BE2C (cell line): ENCODE measurements around the gene SMAD3.

Source experiments
- DNase-seq: peaks from one replicate; pipeline ENCODE4 v3.0.0-alpha.2; 2020
- H3K27me3 ChIP-seq: fragments of 250-450 bp; sonication (Bioruptor Pico); 2 replicates; pipeline ENCODE4 v1.5.1; 2020; ENCODE audit warnings: mild to moderate bottlenecking
- H3K36me3 ChIP-seq: fragments of 250-450 bp; sonication (Bioruptor Pico); 2 replicates; pipeline ENCODE4 v1.5.1; 2020; ENCODE audit warnings: mild to moderate bottlenecking
- H3K4me1 ChIP-seq: fragments of 250-450 bp; sonication (Bioruptor Pico); 2 replicates; pipeline ENCODE4 v1.5.1; 2020
- H3K4me3 ChIP-seq: 2 replicates; pipeline ENCODE4 v1.5.1; 2011; ENCODE audit warnings: low read depth, low read length
- H3K9me3 ChIP-seq: fragments of 250-450 bp; sonication (Bioruptor Pico); 2 replicates; pipeline ENCODE4 v1.5.1; 2020
- CTCF ChIP-seq: IDR thresholded peaks from 2 replicates; pipeline ENCODE4 v1.5.1; 2012; ENCODE audit warnings: mild to moderate bottlenecking, low read depth, low read length

SMAD3 gene

GRCh38 chr15:67082007-67082536 is 16.7 kb downstream of the SMAD3 start:
- Histone ChIP-seq H3K27me3 (no peaks in the 10 kb centered on the region), H3K4me3 (no peak overlapping the region), H3K4me1 (peaks cover under 1% of the 10 kb centered on the region), H3K36me3 (no peaks in the 10 kb centered on the region), H3K9me3 (no peaks in the 10 kb centered on the region)
- no peak for DNase-seq
- TF ChIP-seq CTCF = no peak

- Histone ChIP-seq H3K27me3 (no peaks in the 10 kb centered on the region), H3K4me1 (peaks cover 10% of the 10 kb centered on the region), H3K9me3 (no peaks in the 10 kb centered on the region), H3K36me3 (no peaks in the 10 kb centered on the region), H3K4me3 (no peak overlapping the region)
- no peak for TF ChIP-seq CTCF
- no peak for DNase-seq
Measured at GRCh38 chr15:67083135-67083762, 17.8 kb downstream of the SMAD3 start.

- Histone ChIP-seq H3K9me3 (no peaks in the 10 kb centered on the region), H3K27me3 (no peaks in the 10 kb centered on the region), H3K36me3 (no peaks in the 10 kb centered on the region), H3K4me3 (no peak overlapping the region), H3K4me1 (peaks cover 11% of the 10 kb centered on the region)
- no peak for TF ChIP-seq CTCF
- no peak for DNase-seq
Measured at GRCh38 chr15:67084561-67084960, 19.2 kb downstream of the SMAD3 start.

- H3K4me3 ChIP-seq = no peak overlapping the region
- TF ChIP-seq CTCF = no peak
- no peaks in the 10 kb centered on the region for H3K36me3 ChIP-seq
- no peaks in the 10 kb centered on the region for H3K9me3 ChIP-seq
- H3K4me1 ChIP-seq = peaks cover 14% of the 10 kb centered on the region
- no peaks in the 10 kb centered on the region for H3K27me3 ChIP-seq
- DNase-seq = no peak
Measured at GRCh38 chr15:67085237-67085817, 19.9 kb downstream of the SMAD3 start.

- DNase-seq = no peak
- Histone ChIP-seq H3K36me3 (no peaks in the 10 kb centered on the region), H3K9me3 (no peaks in the 10 kb centered on the region), H3K27me3 (no peaks in the 10 kb centered on the region), H3K4me1 (peaks cover 14% of the 10 kb centered on the region), H3K4me3 (no peak overlapping the region)
- no peak for TF ChIP-seq CTCF
Measured at GRCh38 chr15:67085818-67086636, 20.6 kb downstream of the SMAD3 start.

GRCh38 chr15:67086637-67086914 is 21.2 kb downstream of the SMAD3 start:
- TF ChIP-seq CTCF = no peak
- Histone ChIP-seq H3K27me3 (no peaks in the 10 kb centered on the region), H3K4me3 (no peak overlapping the region)

More at GRCh38 chr15:67086637-67086914, 21.2 kb downstream of the SMAD3 start:
- H3K36me3 ChIP-seq = no peaks in the 10 kb centered on the region
- DNase-seq = no peak
- peaks cover 16% of the 10 kb centered on the region for H3K4me1 ChIP-seq
- no peaks in the 10 kb centered on the region for H3K9me3 ChIP-seq
